ENCODE data around the gene ARHGEF9. TPM values are rescaled to one million over a fixed set of nuclear protein-coding genes. Genes with fewer than 3 reads are reported as not detected.

ARHGEF9 gene
- total and polyA plus RNA-seq, 10 of the 15 experiments (the other 5 are each of a cell fraction or from before 2014, with no cell fraction given): 3.2 to 25.2 (median 14.3) TPM

DNA sequence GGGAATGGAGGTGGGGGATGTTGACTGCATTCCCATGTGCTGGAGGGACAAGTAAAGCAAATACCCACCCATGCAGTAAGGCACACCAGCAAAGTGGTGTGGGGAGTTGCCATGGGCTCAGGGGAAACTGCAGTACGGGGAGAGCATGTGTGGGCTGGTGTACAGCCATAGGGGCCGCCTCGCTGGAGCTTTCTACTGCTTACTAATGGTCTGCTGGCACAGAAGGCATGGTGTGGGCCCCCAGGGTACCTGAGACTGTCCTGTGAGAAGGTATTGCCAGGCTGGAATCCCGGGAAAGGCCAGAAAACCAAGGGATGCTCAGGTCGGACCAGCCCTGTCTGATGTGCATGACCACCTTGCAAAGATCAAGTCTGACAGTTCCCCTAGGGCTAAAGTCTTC, 199.1 kb downstream of the ARHGEF9 start:
- CTCF ChIA-PET: no interaction called here
- WGBS (ENCODE audit: insufficient coverage, insufficient replicate concordance, low lambda C conversion rate, missing lambda C conversion rate): 42% methylated on average over 5 of the region's 5 CpGs
- ATAC-seq (no peak), DNase-seq (ENCODE audit: low read depth, low spot score) (no peak), FAIRE-seq (no peak)
- Histone ChIP-seq H2AFZ (ENCODE audit: control insufficient read depth, low read depth, low read length) (no peak overlapping the region), H3K9ac (ENCODE audit: control insufficient read depth, insufficient read depth, low read length) (no peak overlapping the region), H3K4me2 (ENCODE audit: control insufficient read depth, insufficient read depth) (no peak overlapping the region), H3K79me2 (ENCODE audit: control insufficient read depth, insufficient read depth, low read length) (no peaks in the 10 kb centered on the region), H3K27me3 (replicated peaks in 1 of 2; ENCODE audit: control insufficient read depth in 2 of 2, insufficient read depth in 2 of 2, low read length in 1 of 2) (no peaks in the 10 kb centered on the region), H3K27ac (ENCODE audit: control insufficient read depth, insufficient read depth) (no peak overlapping the region), H3K4me1 (ENCODE audit: control insufficient read depth, insufficient read depth, low read length) (no peaks in the 10 kb centered on the region), H3K36me3 (ENCODE audit: control insufficient read depth in 2 of 2, insufficient read depth in 2 of 2, low read length in 1 of 2) (no peaks in the 10 kb centered on the region), H3K9me3 (replicated peaks; ENCODE audit: control insufficient read depth, insufficient read depth, low read length) (no peaks in the 10 kb centered on the region), H3K4me3 (no peak overlapping the region), H4K20me1 (ENCODE audit: control insufficient read depth, insufficient read depth) (no peaks in the 10 kb centered on the region)
- RAD21 ChIA-PET (ENCODE audit: unreplicated experiment): no interaction called here
- TF ChIP-seq EZH2 (IDR thresholded peaks at IDR 0.05; ENCODE audit: borderline replicate concordance, control insufficient read depth, low read depth, low read length) (no peak), SP1 (IDR thresholded peaks at IDR 0.05; ENCODE audit: low read depth, low read length) (no peak), STAT1 (conservative IDR thresholded peaks at IDR 0.05) (no peak), HDAC6 (IDR thresholded peaks at IDR 0.05; ENCODE audit: unreplicated experiment) (no peak), IKZF2 (IDR thresholded peaks at IDR 0.05) (no peak), KLF5 (IDR thresholded peaks at IDR 0.05; ENCODE audit: partially characterized antibody) (no peak), E2F4 (IDR thresholded peaks at IDR 0.05; ENCODE audit: low read depth, low read length) (no peak), ASH2L (IDR thresholded peaks at IDR 0.05; ENCODE audit: borderline replicate concordance, low read depth) (no peak), NFIC (IDR thresholded peaks at IDR 0.05; ENCODE audit: low read depth, low read length) (no peak), MXI1 (IDR thresholded peaks at IDR 0.05; ENCODE audit: low read depth, low read length) (no peak), SIX5 (IDR thresholded peaks at IDR 0.05; ENCODE audit: low read depth, low read length, severe bottlenecking) (no peak), RAD21 (IDR thresholded peaks at IDR 0.05; ENCODE audit: insufficient read depth, low read depth, low read length) (no peak), HCFC1 (IDR thresholded peaks at IDR 0.05; ENCODE audit: low read length) (no peak), FOXK2 (IDR thresholded peaks at IDR 0.05) (no peak), NR2C2 (IDR thresholded peaks at IDR 0.05; ENCODE audit: borderline replicate concordance, control insufficient read depth, insufficient read length, low read depth) (no peak)
- TF ChIP-seq, protein P1, sequence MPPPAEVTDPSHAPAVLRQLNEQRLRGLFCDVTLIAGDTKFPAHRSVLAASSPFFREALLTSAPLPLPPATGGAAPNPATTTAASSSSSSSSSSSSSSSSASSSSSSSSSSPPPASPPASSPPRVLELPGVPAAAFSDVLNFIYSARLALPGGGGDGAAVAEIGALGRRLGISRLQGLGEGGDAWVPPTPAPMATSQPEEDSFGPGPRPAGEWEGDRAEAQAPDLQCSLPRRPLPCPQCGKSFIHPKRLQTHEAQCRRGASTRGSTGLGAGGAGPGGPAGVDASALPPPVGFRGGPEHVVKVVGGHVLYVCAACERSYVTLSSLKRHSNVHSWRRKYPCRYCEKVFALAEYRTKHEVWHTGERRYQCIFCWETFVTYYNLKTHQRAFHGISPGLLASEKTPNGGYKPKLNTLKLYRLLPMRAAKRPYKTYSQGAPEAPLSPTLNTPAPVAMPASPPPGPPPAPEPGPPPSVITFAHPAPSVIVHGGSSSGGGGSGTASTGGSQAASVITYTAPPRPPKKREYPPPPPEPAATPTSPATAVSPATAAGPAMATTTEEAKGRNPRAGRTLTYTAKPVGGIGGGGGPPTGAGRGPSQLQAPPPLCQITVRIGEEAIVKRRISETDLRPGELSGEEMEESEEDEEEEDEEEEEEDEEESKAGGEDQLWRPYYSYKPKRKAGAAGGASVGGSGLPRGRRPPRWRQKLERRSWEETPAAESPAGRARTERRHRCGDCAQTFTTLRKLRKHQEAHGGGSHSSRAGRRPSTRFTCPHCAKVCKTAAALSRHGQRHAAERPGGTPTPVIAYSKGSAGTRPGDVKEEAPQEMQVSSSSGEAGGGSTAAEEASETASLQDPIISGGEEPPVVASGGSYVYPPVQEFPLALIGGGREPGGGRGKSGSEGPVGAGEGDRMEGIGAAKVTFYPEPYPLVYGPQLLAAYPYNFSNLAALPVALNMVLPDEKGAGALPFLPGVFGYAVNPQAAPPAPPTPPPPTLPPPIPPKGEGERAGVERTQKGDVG (CRISPR knock-in tag; IDR thresholded peaks at IDR 0.05): no peak
- SMC1A ChIA-PET (ENCODE audit: uncharacterized antibody, unreplicated experiment): no interaction called here
- no TSS peak for BruUV-seq (replicated peaks)
- in situ Hi-C loops (cut with MboI) (no loop called here), intact Hi-C loops (cut with micrococcal nuclease; ENCODE audit: unreplicated experiment) (no loop called here)
- POLR2A ChIA-PET: interaction anchor here (0.6 kb wide), 1 partner anchor 467 kb away, joined by 4 read pairs; no protein-coding TSS in a partner anchor
